DOHH2 (cell line): ENCODE results near the gene COQ10B.

Experiments used
- CTCF ChIP-seq: fragments of 200-600 bp; sonication (generic); IDR thresholded peaks from one replicate; pipeline ENCODE4 v1.5.1; 2014; ENCODE audit warnings: antibody characterized with exemption, mild to moderate bottlenecking, low read depth, low read length; ENCODE audit not compliant: poor library complexity, severe bottlenecking
- EZH2phosphoT487 ChIP-seq: fragments of 200-600 bp; sonication (generic); IDR thresholded peaks from 2 replicates; pipeline ENCODE4 v1.6.1; 2017; ENCODE audit warnings: borderline replicate concordance, mild to moderate bottlenecking, antibody characterized with exemption, low read length, moderate library complexity, mixed read lengths

GRCh38 chr2:197442857-197443256 lies 10.5 kb upstream of the COQ10B start:
- TF ChIP-seq CTCF: no peak
- no peak for TF ChIP-seq EZH2phosphoT487
